ENCODE measurements around the gene SUFU.
A peak's percentile ranks its signal among the peaks of the same experiment; 100 is the strongest.

SUFU gene

GRCh38 chr10:102677331-102678067 lies 173.7 kb downstream of the SUFU start:
- TF ChIP-seq CTCF (IDR thresholded peaks at IDR 0.05; ENCODE audit: control insufficient read depth, extremely low read depth, insufficient read depth): no peak
- DNase-seq (ENCODE audit: low read depth): no peak
- no peak overlapping the region for H3K4me3 ChIP-seq (ENCODE audit: low read depth, low read length)

- no peak overlapping the region for H3K4me3 ChIP-seq (ENCODE audit: low read depth, low read length)
- no peak for DNase-seq (ENCODE audit: low read depth)
- no peak for TF ChIP-seq CTCF (IDR thresholded peaks at IDR 0.05; ENCODE audit: control insufficient read depth, extremely low read depth, insufficient read depth)
Observed at GRCh38 chr10:102678068-102678400, 174.3 kb downstream of the SUFU start.

- DNase-seq (ENCODE audit: low read depth): no peak
- H3K4me3 ChIP-seq (ENCODE audit: low read depth, low read length): no peak overlapping the region
- TF ChIP-seq CTCF (IDR thresholded peaks at IDR 0.05; ENCODE audit: control insufficient read depth, extremely low read depth, insufficient read depth): peak; percentile 71
Observed at GRCh38 chr10:102678842-102679289, 175.1 kb downstream of the SUFU start.

GRCh38 chr10:102679596-102679995 lies 175.8 kb downstream of the SUFU start:
- TF ChIP-seq CTCF (IDR thresholded peaks at IDR 0.05; ENCODE audit: control insufficient read depth, extremely low read depth, insufficient read depth): no peak
- no peak overlapping the region for H3K4me3 ChIP-seq (ENCODE audit: low read depth, low read length)
- no peak for DNase-seq (ENCODE audit: low read depth)

- no peak for DNase-seq (ENCODE audit: low read depth)
- no peak for TF ChIP-seq CTCF (IDR thresholded peaks at IDR 0.05; ENCODE audit: control insufficient read depth, extremely low read depth, insufficient read depth)
- no peak overlapping the region for H3K4me3 ChIP-seq (ENCODE audit: low read depth, low read length)
Observed at GRCh38 chr10:102681696-102682095, 177.9 kb downstream of the SUFU start.

GRCh38 chr10:102682416-102682815 lies 178.6 kb downstream of the SUFU start:
- no peak for DNase-seq (ENCODE audit: low read depth)
- no peak overlapping the region for H3K4me3 ChIP-seq (ENCODE audit: low read depth, low read length)
- TF ChIP-seq CTCF (IDR thresholded peaks at IDR 0.05; ENCODE audit: control insufficient read depth, extremely low read depth, insufficient read depth): no peak

- TF ChIP-seq CTCF (IDR thresholded peaks at IDR 0.05; ENCODE audit: control insufficient read depth, extremely low read depth, insufficient read depth): no peak
- no peak overlapping the region for H3K4me3 ChIP-seq (ENCODE audit: low read depth, low read length)
- DNase-seq (ENCODE audit: low read depth): no peak
Observed at GRCh38 chr10:102682981-102683380, 179.2 kb downstream of the SUFU start.

All from LNCaP clone FGC (cell line).